GM15510 (cell line): ENCODE results near the gene ZCCHC8.

Experiments used
- POLR2A ChIP-seq: IDR thresholded peaks from 3 replicates; pipeline ENCODE4 v1.6.1; 2011; ENCODE audit warnings: borderline replicate concordance; ENCODE audit not compliant: insufficient read length; ENCODE audit errors: extremely low read depth

The ZCCHC8 gene

DNA sequence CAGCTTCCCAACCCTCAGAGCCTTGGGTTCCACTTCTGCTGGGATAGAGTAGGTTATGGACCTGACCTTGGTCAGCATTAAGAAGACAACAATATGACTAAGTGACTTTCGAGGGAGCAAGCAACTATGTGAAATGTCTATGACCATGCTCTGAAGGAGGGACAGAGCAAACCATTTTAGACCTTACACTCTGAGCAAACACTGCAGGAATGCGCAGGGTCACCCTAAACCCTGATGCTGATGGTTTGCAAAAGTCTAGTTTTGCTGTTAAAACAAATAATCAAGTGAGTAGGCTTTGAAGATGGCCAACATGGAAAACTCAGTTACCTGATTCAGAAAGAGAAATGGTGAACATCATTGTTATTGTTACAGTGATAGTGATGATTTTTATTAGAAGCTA lies 8.7 kb downstream of the ZCCHC8 start:
- no peak for TF ChIP-seq POLR2A

DNA sequence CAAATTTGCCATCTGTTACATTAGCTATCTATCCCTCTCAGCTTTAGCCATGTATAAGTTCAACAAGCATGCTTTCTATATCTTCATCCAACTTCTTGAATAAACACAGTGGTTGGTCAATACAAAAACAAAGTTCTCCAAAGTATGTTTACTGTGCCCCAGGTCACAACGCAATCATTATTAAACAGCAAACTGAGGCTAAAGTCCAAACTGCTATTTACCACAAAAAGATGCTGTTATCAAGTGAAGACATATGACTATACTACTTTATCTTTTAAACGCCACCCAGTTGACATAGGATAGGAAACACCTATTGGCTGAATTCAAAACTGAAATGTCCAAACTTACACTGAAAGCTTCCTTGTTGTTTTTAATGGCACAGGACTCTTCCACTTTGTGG lies 11.7 kb downstream of the ZCCHC8 start:
- no peak for TF ChIP-seq POLR2A

- TF ChIP-seq POLR2A = no peak
Measured at GRCh38 chr12:122486805-122487426, 13.8 kb downstream of the ZCCHC8 start.

- TF ChIP-seq POLR2A = no peak
Measured at GRCh38 chr12:122483969-122484368, 16.8 kb downstream of the ZCCHC8 start.

DNA sequence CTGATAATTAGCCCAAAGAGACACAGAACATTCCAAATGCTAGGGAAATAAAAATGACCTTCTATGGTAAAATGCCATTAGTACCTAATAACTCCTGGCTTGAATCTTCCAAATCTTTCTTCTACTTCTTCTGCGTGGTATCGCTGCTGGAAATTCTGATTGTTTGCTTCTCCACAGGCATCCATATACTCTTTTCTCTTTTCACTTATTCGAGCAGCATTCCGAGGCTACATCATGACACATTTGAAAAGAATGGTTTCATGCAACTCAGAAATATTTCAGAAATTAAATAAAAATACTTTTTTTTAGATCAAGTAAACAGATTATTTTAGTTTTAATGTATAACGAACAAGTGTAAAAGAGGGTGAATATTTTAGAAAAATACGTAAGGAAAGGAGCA lies 18.9 kb downstream of the ZCCHC8 start:
- TF ChIP-seq POLR2A = no peak

DNA sequence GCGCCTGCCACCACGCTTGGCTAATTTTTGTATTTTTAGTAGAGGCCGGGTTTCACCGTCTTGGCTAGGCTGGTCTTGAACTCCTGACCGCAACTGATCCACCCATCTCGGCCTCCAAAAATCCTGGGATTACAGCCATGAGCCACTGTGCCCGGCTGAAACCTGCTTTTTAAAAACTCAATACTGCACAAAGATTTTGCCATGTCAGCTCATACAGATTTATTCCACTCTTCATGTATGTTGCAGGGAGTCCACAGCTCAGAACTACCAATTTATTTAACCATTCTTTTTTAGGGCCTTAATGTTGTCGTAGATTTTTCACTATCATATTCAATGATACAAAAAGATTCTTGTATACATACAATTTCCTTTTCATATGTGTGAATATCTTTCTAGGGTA lies 20.0 kb downstream of the ZCCHC8 start:
- no peak for TF ChIP-seq POLR2A

GRCh38 chr12:122474324-122474716 lies 26.4 kb downstream of the ZCCHC8 start:
- TF ChIP-seq POLR2A = no peak

DNA sequence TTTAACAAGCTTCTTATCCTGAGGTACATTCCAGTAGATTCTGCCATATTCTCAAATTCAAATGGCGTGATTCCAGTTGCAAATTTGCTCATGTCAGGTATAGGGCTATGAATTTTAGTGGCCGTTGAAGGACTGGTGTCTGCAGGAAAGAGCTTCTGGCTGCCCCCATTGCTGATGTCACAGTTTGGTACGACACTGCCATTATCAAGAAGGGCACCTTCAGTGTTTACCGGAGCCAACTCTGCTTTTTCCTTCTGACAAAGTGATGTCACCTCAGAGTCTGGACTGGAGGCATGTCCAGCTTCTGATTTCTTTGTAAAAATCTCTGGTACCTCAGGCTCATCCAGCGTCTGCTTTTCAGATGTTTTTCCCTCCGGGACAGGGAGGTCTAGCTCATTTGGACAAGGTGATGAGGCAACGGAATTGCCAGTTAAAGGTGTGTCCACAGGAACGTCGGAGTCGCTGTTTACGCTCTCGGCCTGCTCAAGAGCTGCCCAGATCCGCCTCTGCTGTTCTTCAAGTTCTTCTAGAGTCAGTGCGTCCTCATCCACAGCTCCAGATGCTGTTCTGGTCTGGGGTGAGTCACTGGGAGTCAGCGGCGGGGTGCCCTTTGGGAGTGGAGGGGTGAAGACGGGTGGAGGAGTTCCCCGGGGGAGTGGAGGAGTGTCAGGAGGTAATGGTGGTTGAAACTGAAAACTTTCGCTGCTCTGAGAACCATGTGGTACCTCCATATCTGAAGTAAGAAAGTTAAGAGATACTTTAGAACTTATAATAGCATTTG lies 27.0 kb downstream of the ZCCHC8 start:
- no peak for TF ChIP-seq POLR2A

- TF ChIP-seq POLR2A = no peak
Measured at GRCh38 chr12:122471324-122472226, 29.2 kb downstream of the ZCCHC8 start.

GRCh38 chr12:122467983-122468382 lies 32.7 kb downstream of the ZCCHC8 start:
- TF ChIP-seq POLR2A = no peak

- no peak for TF ChIP-seq POLR2A
Measured at GRCh38 chr12:122460641-122461040, 40.1 kb downstream of the ZCCHC8 start.

DNA sequence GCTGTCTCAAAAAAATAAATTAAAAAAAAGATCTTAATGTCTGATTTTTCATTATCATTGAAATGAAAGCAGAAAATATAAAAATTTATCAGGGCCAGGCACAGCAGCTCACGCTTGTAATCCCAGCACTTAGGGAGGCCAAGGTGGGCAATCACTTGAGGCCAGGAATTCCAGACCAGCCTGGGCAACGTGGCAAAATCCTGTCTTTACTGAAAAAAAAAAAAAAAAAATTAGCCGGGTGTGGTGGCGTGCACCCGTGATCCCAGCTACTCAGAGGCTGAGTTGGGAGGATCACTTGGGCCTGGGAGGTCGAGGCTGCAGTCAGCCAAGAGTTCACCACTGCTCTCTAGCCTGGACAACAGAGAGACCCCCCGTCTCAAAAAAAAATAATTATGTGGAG lies 40.7 kb downstream of the ZCCHC8 start:
- no peak for TF ChIP-seq POLR2A

GRCh38 chr12:122459211-122459610 lies 41.5 kb downstream of the ZCCHC8 start:
- no peak for TF ChIP-seq POLR2A

GRCh38 chr12:122458105-122459035 lies 42.4 kb downstream of the ZCCHC8 start:
- TF ChIP-seq POLR2A = no peak
